Measurements from ENCODE around the gene FBLN5.

DNA sequence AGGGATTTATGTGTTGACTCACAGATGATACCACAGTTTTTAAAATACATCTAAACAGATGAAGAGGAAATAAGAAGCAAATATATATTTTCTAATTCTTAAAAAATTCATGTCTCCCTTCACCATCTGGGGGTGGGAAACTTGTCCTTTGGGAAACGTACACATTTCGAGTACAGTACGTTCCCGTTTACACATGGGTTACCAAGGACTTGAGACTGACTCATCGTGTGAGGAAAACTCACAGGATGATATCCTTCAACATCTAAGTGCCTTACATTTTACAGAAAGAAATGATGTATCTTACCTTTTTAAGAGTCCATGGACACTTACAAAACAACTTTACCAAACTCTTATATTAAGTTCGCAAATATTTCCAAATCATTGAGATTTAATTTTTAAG is 16.0 kb upstream of the FBLN5 start:
- TF ChIP-seq ELF4 (CRISPR knock-in tag; IDR thresholded peaks at IDR 0.05) = no peak
- no peak for TF ChIP-seq BCL6 (CRISPR knock-in tag; IDR thresholded peaks at IDR 0.05)
- TF ChIP-seq, protein P1, sequence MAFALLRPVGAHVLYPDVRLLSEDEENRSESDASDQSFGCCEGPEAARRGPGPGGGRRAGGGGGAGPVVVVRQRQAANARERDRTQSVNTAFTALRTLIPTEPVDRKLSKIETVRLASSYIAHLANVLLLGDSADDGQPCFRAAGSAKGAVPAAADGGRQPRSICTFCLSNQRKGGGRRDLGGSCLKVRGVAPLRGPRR (CRISPR knock-in tag; IDR thresholded peaks at IDR 0.05) = no peak
- no peak for TF ChIP-seq RBBP5 (IDR thresholded peaks at IDR 0.05; ENCODE audit: borderline replicate concordance, insufficient read depth, low read length, poor library complexity, severe bottlenecking)
- TF ChIP-seq MAZ (CRISPR knock-in tag; conservative IDR thresholded peaks at IDR 0.05 in 1 of 2, IDR thresholded peaks at IDR 0.05 in 1 of 2) = no peak

Data from K562 (cell line).